ENCODE results near the gene MRPS2.
"Not testable (repeated sequence)": the region's sequence is repeated elsewhere in the genome, so short reads cannot be mapped to it uniquely, and the experiment has no call there.

MRPS2 gene

DNA sequence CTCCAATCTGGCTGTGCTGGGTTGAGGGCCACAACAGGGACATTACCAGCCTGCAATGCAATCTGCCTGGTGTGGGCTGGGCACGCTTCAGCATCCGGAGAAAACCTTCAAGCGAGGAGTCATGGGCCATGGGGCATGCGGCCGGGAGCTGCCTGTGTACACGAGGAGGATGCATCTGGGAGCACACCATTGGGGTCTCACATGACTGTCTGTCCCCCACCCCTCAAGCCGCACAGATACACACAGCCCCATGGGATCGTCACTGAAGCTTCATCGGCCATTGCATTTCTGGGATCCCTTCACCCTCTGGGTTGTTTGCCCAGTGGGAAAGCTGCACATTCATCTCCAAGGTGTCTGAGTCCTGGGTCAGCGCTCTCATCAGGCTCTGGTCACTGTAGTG, 30.6 kb downstream of the MRPS2 start:
- no peak for DNase-seq (ENCODE audit: low spot score)

DNA sequence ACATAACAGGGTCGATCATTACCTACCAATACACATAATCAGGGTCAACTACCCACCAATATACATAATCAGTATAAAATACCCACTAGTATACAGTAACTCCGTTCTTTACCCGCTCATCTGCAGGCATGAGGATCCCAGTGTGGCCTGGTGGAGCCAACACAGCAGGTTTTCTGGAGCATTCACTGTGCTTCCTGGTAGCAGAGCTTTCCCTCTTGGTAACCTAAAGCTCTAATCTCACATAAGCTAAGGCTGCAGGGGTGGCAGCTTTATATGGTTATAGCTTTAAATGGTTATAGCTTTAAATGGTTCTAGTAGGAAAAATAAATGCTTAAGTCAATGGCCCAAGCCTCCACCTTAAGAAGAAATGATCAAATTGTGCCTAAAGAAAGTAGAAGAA, 32.6 kb downstream of the MRPS2 start:
- no peak for DNase-seq (ENCODE audit: low spot score)

DNA sequence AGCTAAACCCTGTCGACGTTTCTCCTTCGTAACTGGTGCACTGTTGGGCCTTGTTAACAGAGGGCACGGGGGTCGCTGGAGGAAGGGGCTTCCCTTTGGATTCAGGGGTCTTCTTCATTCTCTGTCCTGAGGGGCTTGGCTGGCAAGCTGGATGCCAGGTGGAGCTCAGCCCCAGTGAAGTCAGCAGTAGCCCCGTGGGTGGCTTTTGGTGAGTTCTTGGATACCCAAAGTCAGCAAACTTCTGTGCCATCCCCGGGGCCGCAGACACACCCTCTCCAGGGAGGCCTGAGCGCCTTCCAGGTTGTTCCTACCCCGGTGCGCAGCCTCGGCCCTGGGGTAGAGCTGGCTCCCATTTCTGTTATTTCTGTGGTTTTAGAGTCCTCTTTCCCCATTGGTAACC, 33.2 kb downstream of the MRPS2 start:
- DNase-seq (ENCODE audit: low spot score): no peak

DNA sequence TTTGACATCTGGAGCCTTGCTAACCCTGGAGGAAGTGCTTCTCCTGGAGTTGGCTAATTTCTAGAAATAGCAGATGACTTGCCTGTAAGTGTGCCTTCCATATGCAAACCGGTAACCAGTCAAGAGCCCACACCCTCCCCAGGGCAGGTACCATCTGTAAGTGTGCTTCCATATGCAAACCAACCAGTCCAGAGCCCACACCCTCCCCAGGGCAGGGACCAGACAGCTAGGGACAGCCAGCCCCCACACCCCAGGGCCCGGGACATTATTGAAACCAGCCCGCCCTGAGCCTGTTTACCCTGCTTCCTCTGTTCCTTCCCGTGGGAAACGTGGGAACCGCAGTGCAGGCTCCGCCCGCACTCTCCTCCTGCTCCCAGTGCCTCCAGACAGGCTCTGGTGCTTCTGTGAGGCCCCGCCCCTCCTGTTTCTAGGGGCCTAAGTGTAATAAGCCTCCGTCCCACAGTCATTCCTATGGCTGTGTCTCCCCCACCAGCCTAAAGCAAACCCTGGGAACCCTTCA, 33.8 kb downstream of the MRPS2 start:
- not testable (repeated sequence) for DNase-seq (ENCODE audit: low spot score)

DNA sequence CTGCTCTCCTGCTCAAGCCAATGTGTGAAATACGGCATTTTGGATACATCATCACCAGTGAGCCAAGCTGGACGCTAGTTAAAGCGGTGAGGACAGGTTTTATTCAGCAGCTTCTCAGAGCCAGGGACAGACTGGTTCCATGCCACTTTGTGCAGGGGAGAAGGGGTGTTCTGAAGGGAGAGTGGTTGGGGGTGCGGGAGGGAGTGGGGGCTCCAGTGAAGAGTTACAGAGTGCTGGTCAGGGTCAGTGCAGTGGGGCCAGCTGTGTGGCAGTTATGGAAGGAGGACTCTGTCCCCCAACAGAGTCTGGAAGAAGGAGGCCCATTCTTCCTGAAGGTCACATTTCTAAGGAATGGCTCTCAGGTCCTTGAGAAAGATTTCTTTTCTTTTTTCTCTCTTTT, 34.3 kb downstream of the MRPS2 start:
- not testable (repeated sequence) for DNase-seq (ENCODE audit: low spot score)

DNA sequence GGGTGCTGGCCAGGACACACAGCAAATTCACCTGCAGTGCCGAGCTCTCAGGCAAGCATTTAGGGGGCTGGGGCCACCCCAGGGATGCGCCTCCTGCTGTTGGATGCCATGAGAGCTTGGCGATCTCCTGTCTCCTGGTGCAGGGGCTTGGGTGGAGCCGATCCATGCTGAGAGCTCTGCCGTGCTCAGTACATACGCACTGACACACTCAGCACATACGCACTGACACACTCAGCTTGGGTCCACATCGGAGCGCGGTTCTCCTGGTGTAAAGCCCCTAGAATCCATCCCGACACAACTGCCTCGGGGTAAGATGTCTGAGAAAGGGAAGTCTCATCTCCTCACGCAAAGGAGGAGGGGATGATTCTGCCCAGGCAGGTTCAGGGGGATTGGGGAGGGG, 35.1 kb downstream of the MRPS2 start:
- DNase-seq (ENCODE audit: low spot score): not testable (repeated sequence)

DNA sequence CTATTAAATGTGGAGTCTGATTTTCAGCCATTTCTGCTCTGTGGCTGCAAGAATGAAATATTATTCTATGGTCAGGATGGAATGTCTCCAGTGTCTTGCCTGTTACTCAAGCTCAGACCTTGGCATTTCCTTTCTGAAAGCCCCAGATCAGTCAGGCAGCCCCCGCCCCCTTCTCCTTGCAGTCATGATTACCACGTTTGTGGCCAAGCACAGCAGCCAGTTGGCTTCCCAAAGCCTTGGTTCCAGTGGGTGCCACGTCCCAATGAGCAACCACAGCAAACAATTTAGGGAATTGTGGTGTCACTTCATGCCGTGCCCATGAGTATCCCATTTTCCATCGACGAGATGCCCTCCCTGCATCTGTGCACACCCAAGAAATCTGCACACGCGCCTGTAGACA, 35.7 kb downstream of the MRPS2 start:
- no peak for DNase-seq (ENCODE audit: low spot score)

DNA sequence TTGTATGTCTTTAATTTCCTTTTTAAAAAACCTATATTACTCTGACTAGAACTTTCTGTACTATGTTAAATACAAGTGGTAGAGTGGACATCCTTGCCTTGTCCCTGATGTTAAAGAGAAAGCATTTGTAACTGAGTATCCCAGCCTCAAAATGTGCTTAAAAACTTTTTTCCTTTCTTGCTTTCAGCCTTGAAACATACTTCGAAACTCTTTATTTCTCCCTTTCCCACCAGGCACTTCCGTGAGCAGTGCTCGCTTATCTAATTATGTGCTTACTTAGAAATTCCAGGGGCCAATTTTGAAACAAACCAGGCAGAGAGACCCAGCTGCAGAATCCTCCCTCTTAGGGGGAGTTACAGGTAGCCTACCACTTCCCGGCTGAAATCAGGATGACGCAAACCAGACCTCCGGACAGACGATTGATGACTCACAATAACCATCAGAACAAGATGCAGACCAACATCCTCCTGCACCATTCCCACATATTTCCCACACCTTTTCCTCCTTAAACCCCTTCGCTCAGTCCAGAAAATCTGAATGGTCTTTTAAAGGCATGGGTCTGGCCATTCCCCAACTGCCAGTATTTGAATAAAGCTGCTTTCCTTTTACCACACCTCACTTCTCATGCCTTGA, 42.9 kb downstream of the MRPS2 start:
- DNase-seq (ENCODE audit: low spot score): not testable (repeated sequence)

DNA sequence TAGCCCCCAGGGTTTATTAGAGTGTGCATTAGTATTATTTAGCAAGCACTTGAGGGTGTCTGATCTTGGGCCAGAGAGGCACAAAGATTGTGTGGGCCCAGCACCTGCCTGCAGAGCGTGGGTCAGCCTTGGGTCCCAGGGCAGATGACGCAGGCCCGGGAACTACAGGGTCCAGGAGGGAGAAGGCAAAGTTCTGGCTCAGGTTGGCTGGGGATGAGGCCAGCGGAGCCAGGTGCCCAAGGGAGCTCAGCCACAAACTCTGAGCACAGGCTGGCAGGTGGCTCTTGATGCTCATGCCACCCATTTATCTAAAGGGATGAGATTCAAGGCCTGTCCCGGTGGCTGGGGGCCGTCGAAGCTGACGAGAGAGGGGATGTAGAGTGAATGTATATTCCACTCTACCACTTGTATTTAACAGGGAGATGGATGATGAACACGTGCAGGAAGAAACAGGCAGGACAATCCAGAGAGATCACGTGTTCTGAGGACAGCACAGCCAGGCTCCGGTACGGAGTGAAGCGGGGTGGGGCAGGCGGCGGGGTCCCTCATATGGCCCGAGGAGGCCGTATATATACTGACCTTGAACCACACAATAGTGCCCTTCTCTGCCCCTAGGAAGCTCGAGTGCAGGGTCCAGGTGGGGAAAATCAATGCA, 44.6 kb downstream of the MRPS2 start:
- DNase-seq (ENCODE audit: low spot score): no peak

DNA sequence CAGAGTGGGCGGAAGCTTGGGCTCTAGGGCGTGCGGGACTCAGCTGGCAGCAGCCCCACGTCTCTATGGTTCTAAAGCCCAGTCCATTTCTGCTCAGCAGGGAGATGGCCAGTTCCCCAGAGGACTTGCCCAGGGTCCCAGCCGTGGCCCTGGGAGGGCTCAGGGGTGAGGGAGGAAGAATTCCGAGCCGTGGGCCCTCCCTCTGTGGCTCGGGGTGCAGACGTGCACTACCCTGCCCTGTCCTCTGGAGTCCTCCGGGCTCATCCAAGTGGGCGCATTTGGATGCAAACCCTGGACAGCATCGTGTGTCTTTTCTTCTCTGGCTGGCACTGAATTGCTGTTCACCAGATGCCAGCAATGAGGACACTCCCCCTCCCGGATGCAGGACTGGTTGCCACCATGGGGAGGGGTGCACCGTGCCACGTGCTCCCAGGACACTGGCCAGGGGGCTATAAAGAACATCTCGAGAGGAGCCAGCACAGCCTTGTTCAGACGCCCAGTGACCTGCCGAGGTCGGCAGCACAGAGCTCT, 45.2 kb downstream of the MRPS2 start, which contains the start of gene OBP2A:
TSS of gene OBP2A (plus strand) at position 481 of the 531 bp plus-strand sequence. CDS start 55 bp downstream, outside the sequence.
- DNase-seq (ENCODE audit: low spot score): not testable (repeated sequence)

DNA sequence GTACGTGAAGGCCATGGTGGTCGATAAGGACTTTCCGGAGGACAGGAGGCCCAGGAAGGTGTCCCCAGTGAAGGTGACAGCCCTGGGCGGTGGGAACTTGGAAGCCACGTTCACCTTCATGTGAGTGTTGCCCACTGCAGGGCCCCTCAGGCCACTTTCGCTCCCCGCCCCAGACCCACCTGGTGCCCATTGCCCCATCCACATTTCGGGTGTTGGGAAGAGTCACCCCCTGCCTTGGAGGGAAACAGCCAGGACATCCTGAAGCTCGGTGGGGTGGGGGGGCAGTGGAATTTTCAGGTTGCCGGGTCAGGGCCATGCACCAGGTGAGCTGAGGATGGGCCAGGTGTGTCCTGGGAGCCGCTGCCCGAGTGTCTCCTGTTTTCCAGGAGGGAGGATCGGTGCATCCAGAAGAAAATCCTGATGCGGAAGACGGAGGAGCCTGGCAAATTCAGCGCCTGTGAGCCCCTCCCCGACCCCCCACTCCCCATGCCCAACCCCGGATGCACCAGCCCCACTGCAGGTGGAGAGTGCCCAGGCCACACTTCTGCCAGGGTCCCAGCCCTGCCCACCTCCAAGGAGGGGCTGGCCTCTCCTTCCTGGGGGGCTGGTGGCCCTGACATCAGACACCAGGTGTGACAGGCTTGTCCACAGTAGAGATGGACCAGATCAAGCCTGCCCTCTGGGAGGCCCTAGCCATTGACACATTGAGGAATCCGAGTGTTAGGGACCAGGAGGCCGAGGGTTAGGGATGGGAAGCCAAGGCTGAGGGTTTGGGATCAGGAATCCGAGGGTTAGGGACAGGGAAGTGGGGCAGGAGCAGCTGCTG, 46.5 kb downstream of the MRPS2 start:
- DNase-seq (ENCODE audit: low spot score): not testable (repeated sequence)

DNA sequence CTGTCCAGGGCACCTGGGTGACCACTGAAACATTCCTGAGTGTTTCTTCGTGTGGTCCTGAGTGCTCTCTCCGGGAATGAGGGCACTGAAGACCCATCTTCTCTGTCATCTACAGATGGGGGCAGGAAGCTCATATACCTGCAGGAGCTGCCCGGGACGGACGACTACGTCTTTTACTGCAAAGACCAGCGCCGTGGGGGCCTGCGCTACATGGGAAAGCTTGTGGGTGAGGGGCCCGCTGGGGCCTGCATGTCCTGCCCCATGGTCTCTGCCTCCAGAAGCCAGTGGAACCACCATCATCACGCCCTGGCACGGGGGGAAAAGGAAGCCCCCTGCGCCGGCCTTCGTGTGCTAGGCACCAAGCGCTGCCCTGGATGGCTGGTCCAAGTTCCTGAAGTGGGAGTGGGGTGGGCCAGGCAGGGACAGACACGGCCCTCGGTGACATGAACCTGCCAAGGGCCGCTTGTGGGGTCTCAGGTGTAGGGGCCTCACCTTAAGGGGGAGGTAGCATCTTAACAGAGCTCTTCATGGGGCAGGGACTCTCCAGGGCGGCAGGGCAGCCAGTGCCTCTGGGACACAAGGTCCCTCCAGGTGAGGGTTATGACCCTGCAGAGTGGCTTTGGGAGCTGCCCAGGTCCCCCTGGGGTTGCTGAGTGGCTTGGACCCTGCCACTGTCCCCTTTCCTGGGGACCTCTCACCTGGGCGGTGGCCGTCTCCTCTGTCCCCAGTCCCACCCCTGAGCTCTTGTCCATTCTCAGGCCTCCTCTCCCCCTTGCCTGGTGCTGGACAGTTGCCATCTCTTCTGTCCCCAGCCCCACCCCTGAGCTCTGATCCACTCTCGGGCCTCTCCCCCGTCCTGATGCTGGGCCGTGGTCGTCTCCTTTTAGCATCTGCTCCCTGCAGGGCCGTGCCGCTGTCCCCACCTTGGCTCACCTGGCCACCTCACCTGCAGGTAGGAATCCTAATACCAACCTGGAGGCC, 47.6 kb downstream of the MRPS2 start:
- DNase-seq (ENCODE audit: low spot score): no peak

DNA sequence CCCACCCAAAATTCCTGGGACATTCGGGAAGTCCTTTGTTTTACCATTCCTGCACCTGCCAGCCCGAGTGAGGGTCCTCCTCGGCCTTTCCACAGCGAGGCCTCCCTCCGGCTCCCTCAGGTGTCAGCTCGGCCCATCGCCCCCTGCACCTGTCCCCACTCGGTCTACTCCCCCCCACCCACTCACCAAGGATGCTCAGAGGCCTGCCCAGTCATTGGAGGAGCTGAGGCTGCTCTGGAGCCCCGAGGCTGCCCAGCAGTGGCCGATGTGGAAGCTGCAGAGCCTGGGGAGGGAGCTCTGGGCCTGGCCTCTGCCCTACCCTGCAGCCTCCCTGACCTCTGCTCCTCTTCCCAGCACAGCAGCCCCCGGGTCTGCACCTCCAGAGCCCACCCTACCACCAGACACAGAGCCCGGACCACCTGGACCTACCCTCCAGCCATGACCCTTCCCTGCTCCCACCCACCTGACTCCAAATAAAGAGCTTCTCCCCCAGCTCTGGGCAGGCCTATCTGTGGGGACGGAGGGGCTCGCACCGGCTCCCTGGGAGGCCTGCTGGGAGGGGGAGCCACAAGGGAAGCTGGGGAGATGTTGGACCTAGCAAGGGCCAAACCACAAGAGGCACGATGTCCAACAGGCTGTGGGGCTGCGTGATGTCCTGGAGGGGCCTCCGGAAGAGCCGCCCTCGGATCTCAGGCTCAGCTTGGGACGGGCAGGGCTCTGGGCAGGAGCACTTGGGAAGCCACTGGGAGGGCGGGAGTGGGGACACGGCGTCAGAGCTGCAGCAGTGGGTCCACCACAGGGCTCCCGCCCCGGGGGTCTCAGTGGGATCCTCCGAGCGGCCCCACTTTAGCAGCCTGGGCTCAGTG, 49.2 kb downstream of the MRPS2 start:
- not testable (repeated sequence) for DNase-seq (ENCODE audit: low spot score)

DNA sequence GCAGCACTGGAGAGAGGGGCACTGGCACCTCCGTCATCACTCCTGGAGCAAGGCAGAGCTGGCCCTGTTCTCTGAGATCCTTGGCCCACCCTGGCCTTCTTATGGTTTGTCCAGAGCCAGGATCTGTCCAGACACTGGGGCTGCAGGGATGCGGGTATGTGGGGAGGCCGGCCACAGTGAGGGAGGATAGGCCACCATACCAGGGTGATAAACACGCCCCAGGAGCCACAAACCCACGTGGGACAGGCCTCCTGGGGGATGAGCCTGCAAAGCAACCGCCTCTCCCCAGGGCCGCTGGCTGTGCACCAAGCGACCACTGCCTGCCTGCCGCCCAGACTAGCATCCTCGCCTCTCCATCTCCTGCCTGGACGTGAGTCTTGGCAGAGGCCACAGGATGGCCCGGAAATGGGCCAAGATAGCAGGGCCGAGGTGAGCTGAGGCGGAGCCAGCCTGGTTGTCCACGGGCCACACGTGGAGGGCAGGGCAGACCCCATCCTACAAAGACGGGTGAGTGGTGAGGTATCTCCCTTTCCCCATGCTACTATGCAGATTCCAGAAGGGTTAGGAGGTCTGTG, 49.9 kb downstream of the MRPS2 start:
- DNase-seq (ENCODE audit: low spot score): no peak

DNA sequence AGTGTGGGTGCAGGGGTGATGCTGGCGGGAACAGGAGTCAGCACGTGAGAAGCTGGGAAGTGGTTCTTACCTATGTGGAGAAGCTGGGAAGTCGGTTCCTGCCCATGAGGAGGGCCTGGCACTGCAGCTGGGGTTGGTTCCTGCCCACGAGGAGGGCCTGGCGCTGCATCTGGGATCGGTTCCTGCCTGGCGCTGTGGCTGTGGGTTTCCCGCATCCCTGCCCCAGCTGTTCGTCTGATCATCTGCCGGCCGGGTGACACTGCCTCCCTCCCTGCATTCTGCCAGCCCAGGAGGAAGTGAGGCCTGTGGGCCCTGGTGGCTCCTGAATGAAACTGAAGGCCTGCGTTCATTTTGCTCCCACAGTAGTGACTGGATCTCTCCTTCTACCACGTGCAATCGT, 50.5 kb downstream of the MRPS2 start:
- DNase-seq (ENCODE audit: low spot score): no peak

DNA sequence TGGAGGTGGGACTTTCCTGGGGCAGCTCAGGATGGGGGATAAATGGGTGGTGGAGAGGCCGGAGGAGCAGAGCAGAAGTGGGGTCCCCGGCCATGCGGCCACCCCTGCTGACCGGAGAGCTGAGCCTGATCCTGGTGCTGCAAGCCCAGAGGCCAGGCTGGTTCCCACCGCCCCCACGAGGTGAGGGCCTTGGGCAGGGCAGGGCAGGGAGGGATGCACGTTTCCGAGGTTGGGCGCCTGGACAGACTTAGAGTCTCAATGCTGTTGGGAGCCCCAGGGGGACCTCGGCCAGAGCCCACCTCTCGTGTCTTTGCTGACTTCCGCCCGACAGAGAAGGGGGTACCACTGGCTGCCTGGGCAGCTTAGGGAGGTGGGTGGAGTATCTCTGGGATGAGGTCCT, 51.0 kb downstream of the MRPS2 start:
- no peak for DNase-seq (ENCODE audit: low spot score)

DNA sequence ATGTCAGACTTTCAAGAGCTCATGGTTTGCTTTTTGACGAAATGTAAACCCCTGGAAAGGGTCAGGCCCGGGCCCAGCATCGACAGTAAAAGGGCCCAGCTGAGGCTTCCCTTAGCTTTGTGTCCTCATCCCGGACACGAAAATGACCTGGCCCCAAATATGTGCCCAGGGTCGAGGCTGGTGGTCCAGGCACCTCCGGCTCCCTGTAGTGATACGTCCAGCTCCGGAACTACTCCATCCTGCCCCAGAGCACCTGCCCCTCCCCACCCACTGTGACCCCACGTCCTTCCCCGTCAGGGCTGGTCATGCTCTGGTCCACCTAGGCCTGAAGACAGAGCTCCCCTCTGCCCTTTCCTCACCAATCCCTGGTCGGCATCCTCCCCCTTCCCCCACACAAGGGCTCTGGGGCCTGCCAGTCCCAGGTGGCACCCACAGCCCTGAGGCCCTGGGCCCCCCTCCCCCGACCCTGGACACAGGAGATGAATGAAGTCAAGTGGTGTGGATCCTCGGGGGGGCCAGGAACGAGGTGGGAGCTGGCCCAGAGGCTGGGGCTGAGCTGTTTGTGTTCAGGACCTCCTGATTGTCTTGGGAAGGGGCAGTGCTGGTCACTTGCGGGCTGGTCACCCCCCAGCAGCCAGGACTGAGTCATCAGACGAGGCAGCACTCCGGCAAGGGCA, 51.7 kb downstream of the MRPS2 start:
- DNase-seq (ENCODE audit: low spot score): no peak

DNA sequence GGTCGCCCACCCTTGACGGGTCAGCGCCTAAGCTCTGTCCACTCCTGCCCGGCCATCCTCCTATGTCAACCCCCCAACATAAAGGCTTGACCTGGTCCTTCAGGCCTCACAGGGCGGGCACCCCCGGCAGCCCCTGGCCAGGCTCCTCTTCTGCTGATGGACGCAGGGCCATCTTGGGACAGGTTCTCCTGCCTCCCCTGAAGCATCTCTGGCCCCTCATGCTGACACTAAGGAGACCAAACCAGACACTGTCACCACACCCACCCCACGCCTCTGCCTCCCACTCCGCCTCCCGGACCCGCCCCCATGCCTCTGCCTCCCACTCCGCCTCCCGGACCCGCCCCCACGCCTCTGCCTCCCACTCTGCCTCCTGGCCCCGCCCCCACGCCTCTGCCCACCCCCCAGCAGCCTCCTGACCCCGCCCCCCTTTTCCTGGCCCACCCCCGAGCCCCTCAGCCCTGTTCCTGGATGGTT, 52.3 kb downstream of the MRPS2 start:
- DNase-seq (ENCODE audit: low spot score): no peak
